Measurements from ENCODE around the gene LHX5.

LHX5 gene

DNA sequence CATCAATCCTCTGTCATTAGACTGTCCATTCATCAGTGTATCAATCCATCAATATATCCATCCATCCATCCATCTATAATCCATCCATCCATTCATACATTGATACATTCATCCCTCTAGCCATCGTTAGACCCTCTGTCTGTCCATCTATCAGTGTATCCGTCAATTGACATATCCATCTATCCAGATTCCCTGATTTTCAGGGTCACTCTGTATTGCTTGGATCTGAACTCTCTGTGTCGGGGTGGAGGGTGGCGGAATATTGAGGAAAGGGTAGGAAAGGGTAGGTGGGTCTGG lies 32.4 kb downstream of the LHX5 start:
- no peak for ATAC-seq

DNA sequence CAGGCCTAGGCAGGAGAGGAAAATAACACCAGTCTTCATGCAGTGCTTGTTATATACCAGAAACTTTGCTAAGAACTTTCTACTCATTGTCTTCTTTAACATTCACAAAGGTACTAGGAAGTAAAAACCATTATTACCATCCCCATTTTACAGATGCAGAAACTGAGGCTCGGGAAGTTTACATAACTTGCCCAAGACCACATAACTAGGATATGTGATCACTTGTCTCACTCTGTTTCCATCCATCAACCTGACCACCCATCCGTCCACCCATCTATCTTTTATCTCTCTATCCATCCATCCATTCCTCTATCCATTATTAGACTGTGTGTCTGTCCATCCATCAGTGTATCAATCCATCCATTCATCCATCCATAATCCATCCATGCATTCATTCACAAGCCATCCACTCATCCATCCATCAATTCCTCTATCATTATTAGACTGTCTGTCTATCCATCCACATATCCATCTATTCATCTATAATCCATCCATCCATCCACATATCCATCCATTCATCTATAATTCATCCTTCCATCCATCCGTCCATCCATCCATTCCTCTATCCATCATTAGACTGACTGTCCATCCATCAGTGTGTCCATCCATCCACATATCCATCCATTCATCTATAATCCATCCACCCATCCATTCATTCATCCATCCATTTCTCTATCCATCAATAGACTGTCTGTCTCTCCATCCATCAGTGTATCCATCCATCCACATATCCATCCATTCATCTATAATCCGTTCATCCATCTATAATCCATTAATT lies 33.0 kb downstream of the LHX5 start:
- ATAC-seq = no peak

DNA sequence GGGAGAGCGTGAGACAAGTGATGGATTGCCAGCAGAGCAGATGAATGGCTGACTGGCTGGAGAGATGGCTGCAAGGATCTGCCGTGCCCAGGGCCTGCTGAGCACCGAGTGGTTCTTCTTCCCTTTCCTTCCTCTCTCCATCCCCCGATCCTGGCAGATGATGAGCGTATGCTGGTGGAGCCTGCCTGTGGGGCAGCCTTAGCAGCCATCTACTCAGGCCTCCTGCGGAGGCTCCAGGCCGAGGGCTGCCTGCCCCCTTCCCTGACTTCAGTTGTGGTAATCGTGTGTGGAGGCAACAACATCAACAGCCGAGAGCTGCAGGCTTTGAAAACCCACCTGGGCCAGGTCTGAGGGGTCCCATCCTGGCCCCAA lies 34.0 kb downstream of the LHX5 start:
- no peak for ATAC-seq

DNA sequence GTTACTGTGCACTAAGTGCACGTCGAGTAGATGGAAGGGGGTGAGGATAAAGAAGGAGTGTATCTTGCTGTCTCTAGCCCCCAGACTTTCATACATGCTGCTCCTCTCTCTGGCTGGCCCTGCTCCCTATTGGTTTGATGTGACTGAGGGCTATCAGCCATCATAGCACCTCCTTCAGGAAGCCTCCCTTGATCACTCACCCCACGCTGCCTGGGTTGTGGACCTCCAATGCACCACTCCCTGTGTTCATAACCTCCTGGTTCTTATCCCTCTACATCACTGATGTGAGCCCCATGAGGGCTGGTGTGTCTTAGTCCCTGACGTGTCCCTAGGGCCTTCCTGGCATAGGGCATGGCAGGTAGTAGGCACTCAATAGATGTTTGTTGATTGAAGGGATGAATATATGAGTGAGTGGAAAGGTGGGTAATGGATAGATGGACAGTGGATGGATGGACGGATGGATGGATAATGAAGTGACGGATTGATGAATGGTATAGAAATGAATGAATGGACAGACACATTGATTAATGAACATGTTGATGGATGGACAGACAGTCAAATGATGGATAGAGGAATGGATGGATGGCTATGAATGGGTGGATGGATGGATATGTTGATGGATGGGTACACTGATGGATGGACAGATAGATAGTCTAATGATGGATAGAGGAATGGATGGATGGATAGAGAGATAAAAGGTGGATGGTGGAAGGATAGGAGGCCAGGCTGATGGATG lies 34.5 kb downstream of the LHX5 start:
- ATAC-seq = no peak

DNA sequence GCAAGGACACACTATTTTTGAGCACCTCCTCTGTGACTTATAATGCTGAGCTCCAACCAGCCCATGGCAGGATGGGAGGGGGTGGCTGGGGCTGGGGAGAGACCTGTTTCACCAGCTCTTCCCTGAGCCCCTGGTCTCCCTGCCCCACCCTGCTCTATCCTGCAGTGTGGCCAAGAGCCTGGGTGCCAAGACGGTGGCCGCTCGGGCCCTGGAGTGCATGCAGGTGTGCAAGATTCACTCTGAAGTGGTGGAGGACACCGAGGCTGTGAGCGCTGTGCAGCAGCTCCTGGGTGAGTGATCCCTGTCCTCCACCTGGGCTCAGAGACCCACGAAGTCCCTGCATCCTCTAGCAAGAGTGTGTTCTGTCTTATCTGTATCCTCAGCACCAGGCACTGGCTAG lies 35.1 kb downstream of the LHX5 start:
- no peak for ATAC-seq

DNA sequence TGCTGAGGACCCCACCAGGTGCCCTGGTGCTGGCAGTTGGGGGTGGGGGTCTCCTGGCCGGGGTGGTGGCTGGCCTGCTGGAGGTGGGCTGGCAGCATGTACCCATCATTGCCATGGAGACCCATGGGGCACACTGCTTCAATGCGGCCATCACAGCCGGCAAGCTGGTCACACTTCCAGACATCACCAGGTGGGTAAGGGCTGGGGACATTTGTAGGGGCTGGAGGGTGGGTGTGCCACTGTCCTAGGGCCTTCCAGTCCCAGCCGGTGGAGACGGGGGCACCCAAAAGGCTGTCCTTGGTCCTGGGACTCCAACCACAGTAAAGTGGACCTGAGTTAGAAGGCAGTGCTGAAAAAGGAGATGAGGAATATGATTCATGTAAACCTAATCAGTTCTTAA lies 36.3 kb downstream of the LHX5 start:
- no peak for ATAC-seq

DNA sequence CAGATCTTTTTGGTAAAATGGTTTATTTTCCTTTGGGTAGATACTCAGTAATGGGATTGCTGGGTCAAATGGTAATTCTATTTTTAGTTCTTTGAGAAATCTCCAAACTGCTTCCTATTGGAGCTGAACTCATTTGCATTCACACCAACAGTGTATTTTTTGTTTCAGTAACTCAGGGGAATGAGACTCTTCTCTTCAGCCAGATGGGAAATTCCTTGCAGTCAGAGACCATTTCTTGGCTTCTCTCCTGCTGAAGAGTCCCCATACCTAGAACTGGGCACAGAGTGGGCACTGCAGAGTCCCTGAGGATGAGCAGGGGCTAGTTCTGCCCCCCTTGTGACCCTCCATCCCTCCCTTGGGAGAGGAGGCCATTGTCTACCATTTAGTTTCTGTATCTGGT lies 38.7 kb downstream of the LHX5 start:
- no peak for ATAC-seq

DNA sequence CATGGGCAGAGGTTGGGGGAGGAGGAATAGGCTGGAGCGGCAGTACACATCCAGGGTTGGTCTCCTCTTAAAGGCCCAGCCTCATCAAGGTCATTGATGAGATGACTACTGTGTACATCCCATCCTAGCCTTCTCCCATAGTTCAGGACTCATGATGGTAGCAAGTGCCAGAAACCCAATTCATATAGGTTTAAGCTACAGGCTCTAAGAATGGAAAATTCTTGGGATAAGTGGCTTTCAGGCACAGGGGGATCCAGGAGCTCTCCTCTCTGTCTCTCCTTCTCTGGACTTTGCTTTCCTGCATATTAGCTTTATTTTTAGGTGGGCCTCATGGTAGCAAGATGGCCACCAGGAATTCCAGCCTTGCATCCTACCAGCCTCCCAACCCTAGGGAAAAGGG lies 43.2 kb downstream of the LHX5 start:
- ATAC-seq = no peak

DNA sequence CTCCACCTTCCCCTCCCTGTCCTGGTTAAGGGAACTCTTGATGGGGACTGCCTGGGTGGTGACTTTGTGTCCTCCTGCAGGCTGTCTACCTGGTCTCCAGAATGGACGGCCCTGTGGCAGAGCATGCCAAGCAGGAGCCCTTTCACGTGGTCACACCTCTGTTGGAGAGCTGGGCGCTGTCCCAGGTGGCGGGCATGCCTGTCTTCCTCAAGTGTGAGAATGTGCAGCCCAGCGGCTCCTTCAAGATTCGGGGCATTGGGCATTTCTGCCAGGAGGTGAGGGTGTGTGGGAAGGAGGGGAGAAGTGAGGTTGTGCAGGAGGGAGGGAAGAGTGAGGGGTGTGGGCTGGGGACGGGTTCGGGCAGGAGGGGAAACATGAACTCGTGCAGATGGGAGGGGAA lies 43.8 kb downstream of the LHX5 start:
- ATAC-seq = no peak

DNA sequence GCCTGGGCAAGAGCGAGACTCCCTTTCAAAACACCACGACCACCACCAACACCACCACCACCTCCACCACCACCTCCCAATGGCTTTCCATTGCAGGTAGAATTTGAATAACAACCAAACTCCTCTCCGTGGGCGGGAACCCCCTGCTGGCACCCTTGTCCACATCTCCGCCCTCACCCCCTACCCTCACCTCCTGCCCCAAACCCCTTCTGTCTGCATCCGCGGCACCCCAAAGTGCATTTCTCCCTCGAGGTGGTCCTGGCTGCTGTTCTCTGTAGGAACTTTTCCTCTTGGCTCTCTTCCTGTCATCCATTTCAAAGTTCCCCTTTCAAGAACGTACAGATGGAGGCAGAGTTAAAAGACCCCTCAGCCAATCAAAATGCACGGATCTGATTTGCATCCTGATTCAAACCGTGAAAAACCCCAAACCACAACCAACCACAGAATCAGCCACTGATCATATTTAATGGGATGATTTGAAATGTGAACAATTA lies 45.7 kb downstream of the LHX5 start:
- no peak for ATAC-seq

DNA sequence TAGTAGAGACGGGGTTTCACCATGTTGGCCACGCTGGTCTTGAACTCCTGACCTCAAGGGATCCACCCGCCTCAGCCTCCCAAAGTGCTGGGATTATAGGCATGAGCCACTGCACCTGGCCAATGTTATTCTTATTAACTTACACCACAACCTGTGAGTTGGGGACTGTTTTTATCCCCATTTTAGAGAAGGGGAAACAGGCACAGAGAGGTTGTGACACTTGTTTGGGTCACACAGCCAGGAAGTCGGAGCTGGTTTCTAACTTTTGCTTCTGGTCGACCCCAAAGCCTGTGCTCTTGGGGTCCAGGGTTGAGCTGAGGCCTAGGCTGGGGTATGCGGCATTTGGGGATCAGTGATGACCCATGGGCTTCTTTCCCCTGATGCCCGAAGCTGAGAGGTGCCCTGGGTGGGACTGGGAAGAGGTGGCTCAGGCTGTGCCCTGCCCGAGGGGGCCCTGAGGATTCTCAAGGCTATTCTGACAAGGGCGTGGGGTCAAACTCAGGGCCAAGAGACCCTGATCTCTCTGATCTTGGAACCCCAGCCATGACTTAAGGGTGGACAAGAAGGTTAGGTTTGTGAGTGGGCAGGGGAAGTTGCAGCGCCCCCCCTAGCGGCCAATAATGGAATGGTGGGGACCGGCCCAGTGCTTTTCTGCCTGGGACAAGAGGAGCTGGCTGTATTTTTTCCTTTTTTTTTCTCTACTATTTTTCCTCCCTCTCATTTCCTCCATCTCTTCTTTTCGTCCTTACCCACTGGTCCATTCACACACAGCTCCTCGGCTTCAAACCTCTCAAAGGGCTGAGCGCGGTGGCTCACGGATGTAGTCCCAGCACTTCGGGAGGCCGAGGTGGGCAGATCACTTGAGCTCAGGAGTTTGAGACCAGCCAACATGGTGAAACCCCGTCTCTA lies 46.5 kb downstream of the LHX5 start:
- ATAC-seq = no peak

DNA sequence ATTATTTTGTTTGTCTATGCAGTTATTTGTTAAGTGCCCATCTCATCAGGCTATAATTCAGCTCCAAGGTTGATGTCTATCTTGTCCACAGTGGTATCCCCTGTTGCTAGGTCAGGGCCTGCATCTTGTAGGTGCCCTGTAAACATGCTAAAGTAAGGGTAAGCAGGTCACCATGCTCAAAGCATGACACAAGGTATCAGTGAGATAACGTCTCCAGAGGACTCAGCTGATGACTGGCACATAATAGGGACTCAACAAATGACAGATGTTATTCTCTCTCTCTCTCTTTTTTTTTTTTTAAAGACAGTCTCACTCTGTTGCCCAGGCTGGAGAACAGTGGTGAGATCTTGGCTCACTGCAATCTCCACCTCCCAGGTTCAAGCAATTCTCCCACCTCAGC lies 47.2 kb downstream of the LHX5 start:
- ATAC-seq = no peak

DNA sequence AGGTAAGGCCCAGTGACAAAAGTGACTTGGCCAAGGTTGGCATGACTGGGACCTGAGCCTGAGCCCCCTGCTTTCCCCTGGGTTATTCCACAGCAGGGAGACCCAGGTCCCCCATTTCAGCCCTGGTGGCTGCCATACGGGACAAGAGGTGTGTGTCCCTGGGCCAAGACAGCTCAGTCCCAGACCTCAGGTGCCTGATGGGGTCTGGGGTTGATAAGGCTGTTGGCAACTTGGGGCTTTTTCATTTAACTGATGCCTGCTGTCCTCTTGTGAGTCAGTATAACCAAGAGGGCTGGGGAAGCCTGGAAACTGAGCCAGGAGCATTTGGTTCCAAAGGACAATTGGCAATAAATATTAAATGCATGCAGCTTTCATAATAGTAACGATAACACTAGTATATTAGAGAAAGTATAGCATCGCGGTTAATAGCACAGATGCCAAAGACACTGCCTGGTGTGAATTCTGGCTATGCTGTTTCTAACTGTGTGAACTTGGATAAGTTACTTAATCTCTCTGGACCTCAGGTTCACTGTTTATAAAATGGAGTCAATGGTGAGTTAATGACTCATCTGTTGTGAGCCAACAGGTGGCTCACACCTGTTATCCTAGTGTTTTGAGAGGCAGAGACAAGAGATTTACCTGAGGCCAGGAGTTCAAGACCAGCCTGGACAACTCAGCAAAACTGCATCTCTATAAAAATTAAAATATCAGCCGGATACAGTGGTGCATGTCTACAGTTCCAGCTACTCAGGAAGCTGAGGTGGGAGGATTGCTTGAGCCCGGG lies 48.6 kb downstream of the LHX5 start:
- ATAC-seq = no peak

DNA sequence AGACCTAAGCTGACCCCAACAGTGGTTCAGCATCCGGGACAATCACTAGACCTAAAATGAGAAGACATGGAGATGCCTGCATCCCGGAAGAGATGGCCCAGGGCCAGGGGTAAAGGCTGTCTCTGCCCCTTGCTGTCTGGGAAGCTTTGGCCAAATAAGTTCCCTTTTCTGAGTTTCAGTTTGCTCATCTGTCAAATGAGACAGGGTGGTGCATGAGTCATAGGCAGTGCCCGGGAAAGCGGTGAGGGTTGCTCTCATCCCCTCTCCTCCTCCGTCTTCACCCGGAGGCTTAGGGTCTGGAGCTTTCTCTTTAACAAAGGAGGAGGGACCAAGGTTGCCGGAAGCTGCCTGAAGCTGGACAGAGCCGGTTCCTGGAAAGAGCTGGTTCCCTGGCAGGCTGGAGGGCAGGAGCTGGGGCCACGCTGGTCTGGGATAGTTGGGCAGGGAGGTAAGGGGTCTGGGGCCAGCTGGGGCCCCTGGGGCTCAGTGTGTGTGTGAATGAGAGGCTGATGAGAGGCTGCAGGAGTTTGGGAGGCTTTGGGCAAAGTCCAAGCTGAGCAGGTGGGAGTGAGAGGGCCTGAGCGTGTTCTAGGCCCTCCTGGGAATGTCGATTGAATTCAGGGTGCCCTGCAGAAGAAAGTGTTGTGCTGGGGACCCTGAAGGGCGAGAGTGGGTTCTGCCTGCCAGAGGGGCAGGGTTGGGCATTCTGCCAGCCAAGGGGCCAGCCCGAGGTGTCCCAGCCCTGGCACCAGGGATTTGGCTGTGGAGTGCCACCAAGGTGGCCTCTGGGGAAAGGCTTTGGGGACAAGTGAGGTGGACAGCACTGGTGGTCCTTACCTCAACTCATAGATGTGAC lies 49.4 kb downstream of the LHX5 start, which contains the start of gene SDSL:
Gene SDSL, plus strand, starts transcription at position 351 of the 856 bp plus-strand sequence. CDS start 5,603 bp downstream, outside the sequence.
- ATAC-seq = peak; percentile 67 to 71

DNA sequence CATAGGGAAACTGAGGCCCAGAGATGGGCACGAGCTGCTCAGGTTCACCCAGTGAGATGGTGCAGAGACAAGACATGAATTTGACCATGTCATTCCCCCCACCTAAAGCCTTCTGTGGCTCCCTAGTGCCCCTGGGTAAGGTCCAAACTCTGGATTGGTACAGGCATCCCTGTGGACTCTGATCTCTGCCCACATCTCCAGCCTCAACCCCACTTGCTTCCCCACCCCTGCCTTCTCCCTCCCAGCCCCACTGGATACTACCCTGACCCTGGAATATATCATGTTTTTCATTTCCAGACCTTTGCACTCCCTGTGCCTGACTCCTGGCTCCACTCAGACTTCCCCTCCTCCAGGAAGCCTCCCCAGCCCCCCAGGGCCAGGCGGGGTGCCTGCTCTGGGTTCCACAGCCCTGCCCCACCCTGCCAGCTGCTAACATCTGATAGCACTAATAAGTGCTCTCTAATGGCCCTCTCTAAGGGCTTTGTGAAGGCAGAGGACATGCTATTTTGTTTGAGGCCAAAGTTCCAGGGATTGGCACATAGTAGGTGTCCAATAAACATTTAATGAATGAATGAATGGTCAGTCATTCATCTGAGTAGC lies 50.6 kb downstream of the LHX5 start:
- no peak for ATAC-seq

DNA sequence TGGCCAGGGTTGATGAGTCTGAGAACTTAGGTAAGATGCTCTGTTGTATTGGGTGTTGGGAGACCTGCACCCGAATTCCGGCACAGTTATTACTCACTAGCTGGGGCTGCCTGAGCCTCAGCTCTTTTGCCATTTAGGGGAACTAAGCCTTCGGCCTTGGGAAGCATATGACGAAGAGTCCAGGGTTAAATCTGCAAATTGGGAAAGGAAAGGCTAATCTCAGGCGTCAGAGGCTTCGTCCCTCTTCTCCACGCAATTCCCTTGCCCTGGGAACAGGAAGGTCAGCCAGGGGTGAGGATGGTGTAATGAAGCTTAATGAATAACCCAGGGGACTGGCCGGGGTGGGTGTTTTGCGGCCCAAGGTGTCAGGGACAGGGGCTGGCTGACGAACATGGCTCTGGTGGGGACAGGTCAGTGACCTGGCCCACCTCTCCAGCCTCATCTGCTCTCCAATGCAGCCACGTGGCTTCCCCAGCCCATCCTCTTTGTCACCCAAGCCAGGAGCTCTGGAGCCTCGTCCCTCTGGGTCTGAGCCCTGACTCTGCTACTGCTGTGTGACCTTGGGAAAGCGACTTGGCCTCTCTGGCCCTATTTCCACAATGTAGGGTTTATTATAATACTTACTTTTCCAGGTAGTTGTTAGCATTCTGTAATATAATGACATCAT lies 53.3 kb downstream of the LHX5 start:
- no peak for ATAC-seq

DNA sequence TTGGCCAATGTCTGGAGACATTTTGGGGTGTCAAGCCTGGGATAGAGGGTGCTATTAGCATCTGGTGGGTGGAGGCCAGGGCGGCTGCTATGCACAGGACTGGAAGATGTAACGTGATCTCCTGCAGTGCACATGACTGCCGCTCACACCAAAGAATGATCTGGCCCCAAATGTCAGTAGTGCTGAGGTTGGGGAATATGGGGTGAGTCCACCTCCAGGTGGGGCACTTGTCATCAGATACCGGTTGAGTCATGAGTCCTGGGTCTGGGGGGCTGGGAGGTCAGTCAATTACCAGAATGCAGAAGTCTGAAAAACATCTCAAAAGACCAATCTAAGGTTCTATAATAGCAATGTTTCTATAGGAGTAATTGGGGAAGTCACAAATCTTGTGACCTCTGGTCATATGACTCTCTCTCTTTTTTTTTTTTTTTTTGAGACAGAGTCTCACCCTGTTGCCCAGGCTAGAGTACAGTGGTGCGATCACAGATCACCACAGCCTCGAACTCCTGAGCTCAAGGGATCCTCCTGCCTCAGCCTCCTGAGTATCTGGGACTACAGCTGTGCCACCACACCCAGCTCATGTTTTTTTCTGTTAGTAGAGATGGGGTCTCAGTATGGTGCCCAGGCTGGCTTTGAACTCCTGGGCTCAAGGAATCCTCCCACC lies 55.4 kb downstream of the LHX5 start:
- ATAC-seq = no peak

DNA sequence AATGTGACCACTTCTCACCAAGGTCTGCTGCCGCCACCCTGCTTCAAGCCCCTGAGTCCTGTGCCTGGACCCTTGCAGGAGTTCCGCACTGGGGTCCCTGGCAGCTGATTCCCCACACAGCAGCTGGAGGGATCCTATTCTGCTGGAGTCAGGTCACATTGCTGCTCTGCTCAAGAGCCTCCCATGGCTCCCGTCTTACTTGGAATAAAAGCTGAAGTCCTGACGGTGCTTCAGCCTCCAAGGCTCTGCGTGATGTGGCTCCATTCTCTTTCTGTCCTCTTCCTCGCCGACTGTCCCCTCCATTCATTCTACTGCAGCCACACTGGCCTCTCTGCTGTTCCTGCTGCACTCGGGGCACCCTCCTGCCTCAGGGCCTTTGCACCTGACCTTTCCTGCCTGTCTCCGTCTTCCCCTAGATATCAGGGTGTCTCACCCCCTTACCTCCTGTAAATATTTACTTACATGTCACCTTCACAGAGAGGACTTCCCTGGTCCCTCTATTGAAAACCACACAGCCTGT lies 57.1 kb downstream of the LHX5 start:
- no peak for ATAC-seq

DNA sequence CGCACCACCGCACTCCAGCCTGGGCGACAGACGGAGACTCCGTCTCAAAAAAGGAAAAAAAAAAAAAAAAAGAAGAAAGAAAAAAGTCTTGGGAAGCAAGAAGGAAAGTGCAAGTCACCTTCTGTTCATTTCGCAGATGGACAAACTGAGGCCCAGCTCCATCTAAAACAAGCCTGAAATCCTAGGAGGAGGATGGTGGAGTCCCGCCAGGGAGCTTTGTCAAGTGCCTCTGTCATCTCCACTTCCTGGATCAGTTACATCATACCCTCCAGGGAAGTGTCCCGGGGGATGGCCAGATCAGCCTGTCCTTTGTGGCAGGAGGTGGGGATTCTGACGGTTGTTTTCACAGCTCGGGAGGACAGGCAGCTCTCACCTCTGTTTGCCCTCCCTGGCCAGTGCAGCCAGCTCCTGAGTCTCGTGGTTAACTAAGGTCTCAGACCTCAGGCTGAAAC lies 58.2 kb downstream of the LHX5 start:
- no peak for ATAC-seq

Measured in activated CD4-positive, CD25-positive, alpha-beta regulatory T cell treated with anti-CD3 and anti-CD28 coated beads, Interleukin-2, amount 50 U/mL, for 24 hours (primary cell).